IPS-20b (cell line): ENCODE measurements around the gene MCEMP1.

Source experiments
- H3K27ac ChIP-seq: one replicate; pipeline ENCODE4 v1.5.1; 2013; ENCODE audit warnings: low read length
- H3K27me3 ChIP-seq: 2 replicates; pipeline ENCODE4 v1.6.1; 2013; ENCODE audit warnings: mild to moderate bottlenecking, low read length, inconsistent platforms; ENCODE audit not compliant: insufficient read depth
- H3K36me3 ChIP-seq: 2 replicates; pipeline ENCODE4 v1.6.1; 2013; ENCODE audit warnings: low read depth, mild to moderate bottlenecking, inconsistent platforms, low read length, moderate library complexity; ENCODE audit not compliant: insufficient read depth
- H3K4me1 ChIP-seq: 2 replicates; pipeline ENCODE4 v1.6.1; 2013; ENCODE audit warnings: mild to moderate bottlenecking, control low read depth, inconsistent platforms, low read length, moderate library complexity; ENCODE audit not compliant: insufficient read depth
- H3K4me3 ChIP-seq: 2 replicates; pipeline ENCODE4 v1.5.1; 2013; ENCODE audit warnings: mild to moderate bottlenecking, low read length, inconsistent platforms
- H3K9ac ChIP-seq: 2 replicates; pipeline ENCODE4 v1.6.1; 2013; ENCODE audit warnings: low read depth, mild to moderate bottlenecking, inconsistent platforms, low read length, moderate library complexity
- H3K9me3 ChIP-seq: 2 replicates; pipeline ENCODE4 v1.6.1; 2013; ENCODE audit warnings: mild to moderate bottlenecking, low read depth, low read length, inconsistent platforms; ENCODE audit not compliant: insufficient read depth

The MCEMP1 gene

GRCh38 chr19:7725791-7726190, 48.9 kb downstream of the MCEMP1 start:
- no peaks in the 10 kb centered on the region for H3K4me1 ChIP-seq
- H3K27me3 ChIP-seq = peaks cover 43% of the 10 kb centered on the region
- H3K9ac ChIP-seq = no peak overlapping the region
- H3K9me3 ChIP-seq = no peaks in the 10 kb centered on the region
- H3K27ac ChIP-seq = no peak overlapping the region
- H3K36me3 ChIP-seq = no peaks in the 10 kb centered on the region
- H3K4me3 ChIP-seq = no peak overlapping the region

DNA sequence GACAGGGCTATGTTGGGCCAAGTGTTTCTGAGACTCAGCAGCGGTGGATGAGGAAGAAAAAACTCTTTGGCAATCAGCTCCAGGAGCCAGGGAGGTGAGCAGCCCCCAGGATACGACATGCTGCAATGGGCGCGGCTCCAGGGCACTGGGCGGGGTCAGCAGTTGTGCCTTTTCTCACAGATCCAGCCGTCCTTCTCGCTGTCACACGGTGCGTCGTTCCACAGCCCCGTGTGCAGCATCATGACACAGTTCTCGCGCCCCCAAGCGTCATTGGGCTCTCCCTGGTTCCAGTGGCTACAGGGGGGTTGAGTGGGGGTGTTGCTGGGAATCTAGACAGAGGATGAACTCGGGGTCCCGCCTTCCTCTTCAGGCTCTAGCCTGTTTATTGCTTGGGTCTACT, 52.3 kb downstream of the MCEMP1 start:
- Histone ChIP-seq H3K27ac (no peak overlapping the region), H3K4me3 (no peak overlapping the region), H3K9me3 (no peaks in the 10 kb centered on the region), H3K27me3 (peaks cover 76% of the 10 kb centered on the region), H3K36me3 (no peaks in the 10 kb centered on the region), H3K4me1 (no peaks in the 10 kb centered on the region), H3K9ac (no peak overlapping the region)
